Retina (tissue), 1 donor: Measurements from ENCODE around the gene CPAMD8.
"Not testable (repeated sequence)": the region's sequence is repeated elsewhere in the genome, so short reads cannot be mapped to it uniquely, and the experiment has no call there.

ENCODE experiments used
- DNase-seq: peaks from one replicate; pipeline ENCODE4 v3.0.0-alpha.2; 2016

CPAMD8 gene

GRCh38 chr19:16890461-16891184 lies 136.0 kb downstream of the CPAMD8 start:
- DNase-seq: no peak

- DNase-seq: no peak
Observed at GRCh38 chr19:16889883-16890460, 136.6 kb downstream of the CPAMD8 start.

GRCh38 chr19:16889366-16889882 lies 137.2 kb downstream of the CPAMD8 start:
- DNase-seq: no peak

GRCh38 chr19:16888629-16889365 lies 137.8 kb downstream of the CPAMD8 start, which contains the start of gene F2RL3:
Gene F2RL3 (plus strand): TSS chr19:16888999. CDS start chr19:16889190, 191 bp downstream.
- peak; percentile 58 for DNase-seq

GRCh38 chr19:16887353-16888265 lies 139.0 kb downstream of the CPAMD8 start:
- DNase-seq: no peak

- no peak for DNase-seq
Observed at GRCh38 chr19:16886305-16886880, 140.2 kb downstream of the CPAMD8 start.

GRCh38 chr19:16885166-16885565 lies 141.4 kb downstream of the CPAMD8 start:
- DNase-seq: no peak

GRCh38 chr19:16883522-16883921 lies 143.1 kb downstream of the CPAMD8 start:
- no peak for DNase-seq

- no peak for DNase-seq
Observed at GRCh38 chr19:16882146-16882545, 144.5 kb downstream of the CPAMD8 start.

GRCh38 chr19:16880884-16881554 lies 145.6 kb downstream of the CPAMD8 start:
- no peak for DNase-seq

- DNase-seq: no peak
Observed at GRCh38 chr19:16878181-16878965, 148.2 kb downstream of the CPAMD8 start.

- DNase-seq: no peak
Observed at GRCh38 chr19:16877581-16877980, 149.0 kb downstream of the CPAMD8 start.

GRCh38 chr19:16876904-16877361 lies 149.7 kb downstream of the CPAMD8 start:
- no peak for DNase-seq

- DNase-seq: no peak
Observed at GRCh38 chr19:16875584-16876555, 150.7 kb downstream of the CPAMD8 start.

- DNase-seq: not testable (repeated sequence)
Observed at GRCh38 chr19:16874978-16875299, 151.7 kb downstream of the CPAMD8 start.

GRCh38 chr19:16874250-16874977 lies 152.2 kb downstream of the CPAMD8 start:
- DNase-seq: no peak

- no peak for DNase-seq
Observed at GRCh38 chr19:16873594-16873993, 153.0 kb downstream of the CPAMD8 start.

GRCh38 chr19:16872728-16873127 lies 153.9 kb downstream of the CPAMD8 start:
- DNase-seq: no peak

- no peak for DNase-seq
Observed at GRCh38 chr19:16871871-16872270, 154.7 kb downstream of the CPAMD8 start.
